IMR-90 (cell line): Measurements from ENCODE around the gene TRIM32. TPM values are rescaled to one million over a fixed set of nuclear protein-coding genes. Genes with fewer than 3 reads are reported as not detected.

Experiments
- ATAC-seq: fragments of 200-7000 bp; cut with Tn5 transposase; 2 replicates; pipeline ENCODE4 v1.9.1; 2020; ENCODE audit warnings: low read depth, mild to moderate bottlenecking, moderate library complexity
- BruUV-seq: library from RNA; stranded (reverse); fragments of 400-500 nt; replicated peaks from 2 replicates; lab custom pipeline; 2021; lab: Mats Ljungman, UMichigan
- CTCF ChIA-PET: fragments of 300-600 bp; formaldehyde crosslinking; extraction: SDS; loops from one replicate; lab custom pipeline; 2021; ENCODE audit warnings: antibody characterized with exemption; lab: Yijun Ruan, JAX
- POLR2A ChIA-PET: fragments of 300-600 bp; sonication (Branson Sonifier 250); formaldehyde crosslinking; loops from one replicate; lab custom pipeline; 2022; ENCODE audit warnings: antibody characterized with exemption; ENCODE audit not compliant: unreplicated experiment; lab: Charles Lee
- DNase-seq: peaks from one replicate; pipeline ENCODE4 v3.0.0; 2013
- H2AFZ ChIP-seq: replicated peaks from 2 replicates; pipeline ENCODE3; 2013; ENCODE audit warnings: low read length, mild to moderate bottlenecking; ENCODE audit not compliant: poor library complexity
- H2AK5ac ChIP-seq: 2 replicates; pipeline ENCODE4 v1.6.1; 2013; ENCODE audit warnings: low read depth, low read length, inconsistent platforms
- H2AK9ac ChIP-seq: replicated peaks from 2 replicates; pipeline ENCODE3; 2013; ENCODE audit warnings: mild to moderate bottlenecking, low read depth, low read length, moderate library complexity; ENCODE audit not compliant: poor library complexity
- H2BK120ac ChIP-seq: 2 replicates; pipeline ENCODE4 v1.6.1; 2013; ENCODE audit warnings: low read depth, low read length, inconsistent platforms
- H2BK15ac ChIP-seq: 3 replicates; pipeline ENCODE4 v1.6.1; 2013; ENCODE audit warnings: low read depth, low read length, inconsistent platforms
- H2BK20ac ChIP-seq: 2 replicates; pipeline ENCODE4 v1.6.1; 2013; ENCODE audit warnings: low read depth, mild to moderate bottlenecking, inconsistent platforms, low read length, moderate library complexity
- H2BK5ac ChIP-seq: 2 replicates; pipeline ENCODE4 v1.6.1; 2013; ENCODE audit warnings: mild to moderate bottlenecking, low read depth, low read length, inconsistent platforms; ENCODE audit not compliant: poor library complexity, severe bottlenecking
- H3K14ac ChIP-seq: replicated peaks from 2 replicates; pipeline ENCODE4 v1.6.1; 2013; ENCODE audit warnings: low read depth, low read length, inconsistent platforms
- H3K18ac ChIP-seq: 2 replicates; pipeline ENCODE4 v1.6.1; 2013; ENCODE audit warnings: low read depth, low read length, control low read depth
- H3K23ac ChIP-seq: 2 replicates; pipeline ENCODE4 v1.6.1; 2013; ENCODE audit warnings: low read depth, low read length, inconsistent platforms
- H3K27ac ChIP-seq: 2 replicates; pipeline ENCODE4 v1.5.1; 2013; ENCODE audit warnings: mild to moderate bottlenecking, control low read depth, low read length; ENCODE audit not compliant: insufficient read depth
- H3K27me3 ChIP-seq: 2 replicates; pipeline ENCODE4 v1.6.1; 2013; ENCODE audit warnings: low read length; ENCODE audit not compliant: control insufficient read depth, insufficient read depth
- H3K36me3 ChIP-seq: 2 replicates; pipeline ENCODE4 v1.6.1; 2013; ENCODE audit warnings: low read length, mixed read lengths; ENCODE audit not compliant: control insufficient read depth, insufficient read depth
- H3K4ac ChIP-seq: 2 replicates; pipeline ENCODE4 v1.6.1; 2013; ENCODE audit warnings: low read depth, low read length, inconsistent platforms
- H3K4me1 ChIP-seq: 2 replicates; pipeline ENCODE4 v1.6.1; 2013; ENCODE audit warnings: low read length, mixed read lengths; ENCODE audit not compliant: control insufficient read depth, insufficient read depth
- H3K4me2 ChIP-seq: 2 replicates; pipeline ENCODE4 v1.6.1; 2013; ENCODE audit warnings: low read depth, mild to moderate bottlenecking, control low read depth, low read length, moderate library complexity
- H3K4me3 ChIP-seq: 2 replicates; pipeline ENCODE4 v1.5.1; 2013; ENCODE audit warnings: low read depth, mild to moderate bottlenecking, control low read depth, low read length, moderate library complexity; ENCODE audit not compliant: insufficient read depth
- H3K56ac ChIP-seq: 2 replicates; pipeline ENCODE4 v1.6.1; 2013; ENCODE audit warnings: low read length, inconsistent platforms; ENCODE audit not compliant: insufficient read depth; ENCODE audit errors: extremely low read depth
- H3K79me1 ChIP-seq, 2 experiments: 2 replicates each; pipeline ENCODE4 v1.6.1; 2013; ENCODE audit warnings: low read length in 2 of 2, inconsistent platforms in 1 of 2, low read depth in 1 of 2
- H3K9ac ChIP-seq: 2 replicates; pipeline ENCODE4 v1.6.1; 2013; ENCODE audit warnings: low read depth, low read length, control low read depth
- H3K9me1 ChIP-seq: 2 replicates; pipeline ENCODE4 v1.6.1; 2013; ENCODE audit warnings: low read length, inconsistent platforms; ENCODE audit not compliant: insufficient read depth
- H3K9me3 ChIP-seq: 2 replicates; pipeline ENCODE4 v1.6.1; 2013; ENCODE audit warnings: low read length; ENCODE audit not compliant: control insufficient read depth, insufficient read depth
- H4K20me1 ChIP-seq: 2 replicates; pipeline ENCODE4 v1.6.1; 2013; ENCODE audit warnings: low read length, inconsistent platforms; ENCODE audit not compliant: insufficient read depth
- H4K5ac ChIP-seq: 2 replicates; pipeline ENCODE4 v1.6.1; 2013; ENCODE audit warnings: mild to moderate bottlenecking, low read depth, low read length, control low read depth
- H4K8ac ChIP-seq, 2 experiments: 2 replicates each; pipeline ENCODE4 v1.6.1; 2013; ENCODE audit warnings: low read depth in 2 of 2, low read length in 2 of 2, control low read depth in 1 of 2, inconsistent platforms in 1 of 2
- H4K91ac ChIP-seq: 2 replicates; pipeline ENCODE4 v1.6.1; 2013; ENCODE audit warnings: low read depth, low read length, inconsistent platforms; ENCODE audit not compliant: insufficient read depth
- FOS ChIP-seq: fragments of 150-350 bp; IDR thresholded peaks from 2 replicates; pipeline ENCODE4 v1.6.1; 2016; ENCODE audit warnings: low read depth, low read length
- MAFK ChIP-seq: IDR thresholded peaks from 2 replicates; pipeline ENCODE4 v1.6.1; 2012; ENCODE audit warnings: low read depth, low read length, improper control_type of control experiment
- WGBS, 2 experiments: methylation state at CpG; one replicate each; pipeline versions ENCODE4 v1.1.5 to v1.1.7; 2013; ENCODE audit warnings: missing lambda C conversion rate in 2 of 2; ENCODE audit not compliant: insufficient read length in 1 of 2; ENCODE audit errors: extremely low coverage in 2 of 2; 5-methylcytosine and 5-hydroxymethylcytosine counted together
- dilution Hi-C: fragments of 300-500 bp; cut with HindIII; formaldehyde crosslinking; loops from one replicate; pipeline ENCODE4 v1.14.3; 2018; ENCODE audit warnings: low sequenced_read_pairs; ENCODE audit not compliant: unreplicated experiment
- in situ Hi-C: fragments of 300-500 bp; cut with MboI; formaldehyde crosslinking; loops from 3 replicates; pipeline ENCODE4 v1.14.3; 2019; ENCODE audit warnings: low sequenced_read_pairs, inconsistent platforms, mixed read lengths
- intact Hi-C: fragments of 100-400 bp; cut with micrococcal nuclease; formaldehyde crosslinking; loops from 2 replicates; pipeline ENCODE4 v1.10.0; 2022
- polyA plus RNA-seq, 3 experiments: library from polyadenylated mRNA; depleted of rRNA; stranded (reverse); fragments of >200 nt; gene quantifications; 2 replicates each; pipeline ENCODE4 v1.2.3, GENCODE V29; 2012; ENCODE audit warnings: low replicate concordance in 1 of 3
- total RNA-seq: library from RNA; depleted of rRNA; stranded (reverse); fragments of >200 nt; gene quantifications from 2 replicates; pipeline ENCODE4 v1.2.3, GENCODE V29; 2012

Gene TRIM32
- total and polyA plus RNA-seq, 2 of the 4 experiments (the other 2 are of a cell fraction): 12.8 to 31.0 TPM

DNA sequence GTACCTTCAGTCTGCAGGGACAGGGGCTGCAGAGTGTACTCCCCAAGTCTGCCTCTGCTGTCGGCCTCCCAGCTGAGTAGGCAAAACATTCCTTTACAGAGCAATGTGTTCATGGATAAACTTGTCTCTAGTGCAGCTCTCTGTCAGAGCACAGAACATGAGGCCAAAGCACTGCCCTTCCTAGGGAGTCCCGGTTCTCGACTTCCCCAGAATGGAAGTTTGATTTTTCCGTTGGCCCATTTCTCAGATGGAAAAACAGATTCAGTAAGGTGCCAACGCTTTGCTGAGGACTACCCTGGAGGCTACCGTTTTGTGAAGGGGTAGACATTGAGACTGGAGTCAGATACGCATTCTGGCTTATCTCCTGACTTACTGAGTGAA is 422 bp upstream of the TRIM32 start:
- intact Hi-C loops (no loop called here), dilution Hi-C loops (no loop called here), in situ Hi-C loops (no loop called here)
- peak overlapping the region; percentile 96 for H3K4me3 ChIP-seq
- no TSS peak for BruUV-seq
- H2BK5ac ChIP-seq: peak overlapping the region; percentile 86
- H4K8ac ChIP-seq: peak overlapping the region; percentile 58 to 96
- H3K23ac ChIP-seq: peak overlapping the region; percentile 99
- H2AK5ac ChIP-seq: peak overlapping the region; percentile 36; the same call in 1 of the 2 replicates
- ChIA-PET CTCF (interaction anchor here (0.9 kb wide), 1 partner anchor 11 kb away, joined by 3 read pairs; no protein-coding TSS in a partner anchor), POLR2A (no interaction called here)
- peaks cover 36 to 52% of the 10 kb centered on the region in 2 experiments for H3K79me1 ChIP-seq
- H4K20me1 ChIP-seq: peaks cover 35% of the 10 kb centered on the region
- H2BK20ac ChIP-seq: peak overlapping the region; percentile 78
- peak overlapping the region; percentile 80 for H4K91ac ChIP-seq
- H3K18ac ChIP-seq: peak overlapping the region; percentile 87
- H2BK15ac ChIP-seq: peak overlapping the region; percentile 77; the same call in 1 of the 3 replicates
- H3K4me1 ChIP-seq: peaks cover 13% of the 10 kb centered on the region
- H3K56ac ChIP-seq: peak overlapping the region; percentile 85
- peaks cover 21% of the 10 kb centered on the region for H3K9me1 ChIP-seq
- WGBS, 2 experiments: 25% methylated on average over 4 of the region's 7 CpGs; no CpG with 5 or more reads in 1 of the 2 experiments
- peak overlapping the region; percentile 94 for H3K4me2 ChIP-seq
- peak overlapping the region; percentile 94 for H3K4ac ChIP-seq
- peak overlapping the region; percentile 97 for H3K9ac ChIP-seq
- H2AK9ac ChIP-seq: peak overlapping the region; percentile 95
- ATAC-seq (peak; percentile 43), DNase-seq (peak; percentile 33)
- peak overlapping the region; percentile 83 for H2BK120ac ChIP-seq
- peak overlapping the region; percentile 90 for H4K5ac ChIP-seq
- H3K27ac ChIP-seq: peak overlapping the region; percentile 95
- no peaks in the 10 kb centered on the region; the same call in 1 of the 2 replicates for H3K36me3 ChIP-seq
- no peaks in the 10 kb centered on the region for H3K9me3 ChIP-seq
- no peaks in the 10 kb centered on the region for H3K27me3 ChIP-seq
- peak overlapping the region; percentile 98 for H3K14ac ChIP-seq
- peak; percentile 18; the same call in 1 of the 2 replicates for TF ChIP-seq MAFK
- no peak for TF ChIP-seq FOS
- H2AFZ ChIP-seq: peak overlapping the region; percentile 97
